ENCODE data around the gene VPS26A. TPM values are rescaled to one million over a fixed set of nuclear protein-coding genes. Genes with fewer than 3 reads are reported as not detected.

The VPS26A gene
- 10 to 100 TPM; 43.9 to 77.6 (median 54.8) TPM for total RNA-seq

DNA sequence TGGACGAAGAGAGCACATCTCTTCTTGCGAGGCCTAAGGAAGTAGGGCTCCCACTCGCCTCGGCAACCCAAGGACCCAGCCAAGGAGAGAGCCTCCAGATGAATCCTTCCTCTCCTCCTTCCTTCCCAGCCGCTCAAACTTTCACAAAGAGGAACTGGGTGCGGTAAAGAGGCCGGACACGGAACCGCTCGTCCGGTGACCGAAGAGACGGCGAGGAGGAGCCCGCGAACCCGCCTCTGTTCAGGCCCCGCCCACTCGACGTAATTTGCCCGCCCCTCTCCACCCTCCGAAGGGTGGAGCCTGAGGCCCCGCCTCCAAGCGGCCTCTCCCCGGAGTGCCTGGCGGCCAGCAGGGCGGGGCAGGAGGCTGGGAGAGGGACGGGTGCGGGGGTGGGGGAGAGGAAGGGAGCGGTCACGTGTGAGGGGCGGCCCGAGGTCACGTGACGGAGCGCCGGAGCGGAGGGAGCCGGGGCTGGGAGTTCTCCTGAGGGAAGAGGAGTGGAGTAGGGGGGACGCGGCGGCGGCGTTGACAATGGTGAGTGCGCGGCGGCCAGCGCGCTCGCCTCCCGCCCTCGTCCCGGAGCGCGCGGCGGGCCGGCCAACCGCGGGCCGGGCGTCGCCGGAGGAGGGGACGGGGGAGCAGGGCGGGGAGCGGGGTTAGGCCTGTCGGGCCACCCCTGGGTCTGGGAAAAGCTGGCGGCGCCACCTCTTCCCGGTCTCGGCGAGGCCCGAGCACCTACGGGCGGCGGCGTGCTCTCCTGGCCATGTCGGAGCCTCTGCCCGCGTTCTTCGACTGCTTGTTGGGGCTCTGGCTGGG is at the start of gene VPS26A:
Gene VPS26A, plus strand, starts transcription at position 432 of the 816 bp plus-strand sequence. Its CDS starts 100 bp downstream, at position 532.
- TF ChIP-seq, protein P1, sequence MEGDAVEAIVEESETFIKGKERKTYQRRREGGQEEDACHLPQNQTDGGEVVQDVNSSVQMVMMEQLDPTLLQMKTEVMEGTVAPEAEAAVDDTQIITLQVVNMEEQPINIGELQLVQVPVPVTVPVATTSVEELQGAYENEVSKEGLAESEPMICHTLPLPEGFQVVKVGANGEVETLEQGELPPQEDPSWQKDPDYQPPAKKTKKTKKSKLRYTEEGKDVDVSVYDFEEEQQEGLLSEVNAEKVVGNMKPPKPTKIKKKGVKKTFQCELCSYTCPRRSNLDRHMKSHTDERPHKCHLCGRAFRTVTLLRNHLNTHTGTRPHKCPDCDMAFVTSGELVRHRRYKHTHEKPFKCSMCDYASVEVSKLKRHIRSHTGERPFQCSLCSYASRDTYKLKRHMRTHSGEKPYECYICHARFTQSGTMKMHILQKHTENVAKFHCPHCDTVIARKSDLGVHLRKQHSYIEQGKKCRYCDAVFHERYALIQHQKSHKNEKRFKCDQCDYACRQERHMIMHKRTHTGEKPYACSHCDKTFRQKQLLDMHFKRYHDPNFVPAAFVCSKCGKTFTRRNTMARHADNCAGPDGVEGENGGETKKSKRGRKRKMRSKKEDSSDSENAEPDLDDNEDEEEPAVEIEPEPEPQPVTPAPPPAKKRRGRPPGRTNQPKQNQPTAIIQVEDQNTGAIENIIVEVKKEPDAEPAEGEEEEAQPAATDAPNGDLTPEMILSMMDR (IDR thresholded peaks at IDR 0.05; ENCODE audit: low read depth): no peak

DNA sequence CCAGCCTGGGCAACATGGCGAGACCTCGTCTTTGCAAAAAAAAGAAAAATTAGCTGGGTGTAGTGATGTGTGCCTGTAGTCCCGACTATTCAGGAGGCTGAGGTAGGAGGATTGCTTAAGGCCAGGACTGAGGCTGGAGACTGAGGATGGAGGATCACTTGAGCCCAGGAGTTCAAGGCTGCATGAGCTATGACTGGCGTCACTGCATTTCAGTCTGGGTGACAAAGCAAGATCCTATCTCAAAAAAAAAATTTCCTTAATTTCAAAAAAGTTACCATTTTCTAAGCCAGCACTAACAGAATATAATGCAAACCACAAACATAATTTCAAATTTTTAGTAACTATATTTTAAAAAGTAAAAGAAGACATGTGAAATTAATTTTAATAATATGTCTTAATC is 49.4 kb upstream of the VPS26A start:
- TF ChIP-seq, protein P1 (IDR thresholded peaks at IDR 0.05; ENCODE audit: low read depth): no peak

DNA sequence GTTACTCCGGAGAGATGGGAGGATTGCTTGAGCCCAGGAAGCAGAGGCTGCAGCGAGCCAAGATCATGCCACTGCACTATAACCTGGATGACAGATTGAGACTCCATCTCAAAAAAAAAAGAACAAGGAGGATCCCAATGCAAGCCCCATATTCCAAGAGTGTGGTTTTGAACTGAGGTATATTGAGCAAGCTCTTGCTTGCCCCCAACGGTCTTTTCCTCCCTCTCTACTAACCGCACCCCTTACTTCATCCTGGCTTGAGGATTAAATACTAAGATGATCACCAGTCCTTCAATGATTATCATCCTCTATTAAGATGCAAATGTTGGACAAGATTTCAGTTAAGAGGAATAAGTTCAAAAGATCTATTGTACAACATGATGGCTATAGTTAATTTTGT is 48.5 kb upstream of the VPS26A start:
- TF ChIP-seq, protein P1 (IDR thresholded peaks at IDR 0.05; ENCODE audit: low read depth): no peak

DNA sequence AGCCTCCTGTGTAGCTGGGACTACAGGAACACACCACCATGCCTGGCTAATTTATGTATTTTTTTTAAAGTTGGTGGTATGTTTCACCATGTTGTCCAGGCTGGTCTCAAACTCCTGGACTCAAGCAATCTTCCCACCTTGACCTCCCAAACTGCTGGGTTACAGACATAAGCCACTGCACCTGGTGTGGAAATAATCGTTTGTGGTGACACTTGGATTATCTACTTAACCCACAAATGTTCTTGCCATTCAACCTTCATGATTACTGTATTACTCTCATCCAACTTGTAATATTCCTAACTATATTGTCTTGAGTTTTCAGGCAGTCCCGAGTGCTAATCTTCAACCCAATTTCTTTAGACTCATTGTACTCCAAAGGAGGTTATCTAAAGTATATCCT is 45.7 kb upstream of the VPS26A start:
- TF ChIP-seq, protein P1 (IDR thresholded peaks at IDR 0.05; ENCODE audit: low read depth): no peak

DNA sequence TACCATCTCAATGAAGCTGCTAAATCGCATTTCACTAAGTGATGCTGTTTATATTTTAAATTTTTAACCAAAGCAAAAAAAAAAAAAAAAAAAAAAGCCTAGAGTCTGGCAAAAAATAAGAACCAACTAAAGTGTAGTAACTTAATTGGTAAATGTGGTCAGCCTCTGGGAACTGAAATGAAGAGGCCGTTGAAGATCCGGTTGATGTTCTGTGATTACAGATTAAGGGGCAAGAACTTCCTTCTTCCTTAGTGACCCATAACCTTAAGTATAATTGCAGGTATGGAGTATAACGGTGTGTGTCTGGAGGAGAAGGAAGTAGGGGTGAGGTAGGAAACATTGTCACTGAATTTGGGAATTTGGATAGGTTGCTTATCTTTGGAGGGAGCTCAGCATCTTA is 43.8 kb upstream of the VPS26A start:
- TF ChIP-seq, protein P1 (IDR thresholded peaks at IDR 0.05; ENCODE audit: low read depth): no peak

DNA sequence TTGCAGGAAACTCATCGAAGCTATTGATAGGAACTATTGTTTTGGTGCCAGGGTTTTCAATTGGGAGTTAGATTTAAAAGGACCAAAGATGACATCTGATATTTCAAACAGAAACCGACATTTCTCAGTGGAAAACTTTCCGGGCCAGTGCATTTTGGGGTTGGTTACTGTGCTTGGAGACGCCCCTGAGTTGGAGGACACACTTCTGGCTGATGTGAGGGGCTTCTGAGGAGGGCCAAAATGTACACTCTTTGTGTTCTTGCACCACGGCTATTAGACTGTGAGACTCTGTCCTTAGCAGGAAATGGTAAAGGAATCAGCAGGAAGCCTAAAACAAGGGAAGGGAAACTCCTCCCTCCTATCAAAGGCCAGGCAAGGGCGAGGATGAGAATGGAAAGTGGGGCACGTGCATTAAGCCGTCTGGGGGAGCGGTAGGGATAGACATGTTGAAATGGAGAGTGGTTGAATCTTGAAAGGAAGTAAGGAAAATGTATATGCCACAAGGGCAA is 37.9 kb upstream of the VPS26A start:
- TF ChIP-seq, protein P1 (IDR thresholded peaks at IDR 0.05; ENCODE audit: low read depth): no peak

DNA sequence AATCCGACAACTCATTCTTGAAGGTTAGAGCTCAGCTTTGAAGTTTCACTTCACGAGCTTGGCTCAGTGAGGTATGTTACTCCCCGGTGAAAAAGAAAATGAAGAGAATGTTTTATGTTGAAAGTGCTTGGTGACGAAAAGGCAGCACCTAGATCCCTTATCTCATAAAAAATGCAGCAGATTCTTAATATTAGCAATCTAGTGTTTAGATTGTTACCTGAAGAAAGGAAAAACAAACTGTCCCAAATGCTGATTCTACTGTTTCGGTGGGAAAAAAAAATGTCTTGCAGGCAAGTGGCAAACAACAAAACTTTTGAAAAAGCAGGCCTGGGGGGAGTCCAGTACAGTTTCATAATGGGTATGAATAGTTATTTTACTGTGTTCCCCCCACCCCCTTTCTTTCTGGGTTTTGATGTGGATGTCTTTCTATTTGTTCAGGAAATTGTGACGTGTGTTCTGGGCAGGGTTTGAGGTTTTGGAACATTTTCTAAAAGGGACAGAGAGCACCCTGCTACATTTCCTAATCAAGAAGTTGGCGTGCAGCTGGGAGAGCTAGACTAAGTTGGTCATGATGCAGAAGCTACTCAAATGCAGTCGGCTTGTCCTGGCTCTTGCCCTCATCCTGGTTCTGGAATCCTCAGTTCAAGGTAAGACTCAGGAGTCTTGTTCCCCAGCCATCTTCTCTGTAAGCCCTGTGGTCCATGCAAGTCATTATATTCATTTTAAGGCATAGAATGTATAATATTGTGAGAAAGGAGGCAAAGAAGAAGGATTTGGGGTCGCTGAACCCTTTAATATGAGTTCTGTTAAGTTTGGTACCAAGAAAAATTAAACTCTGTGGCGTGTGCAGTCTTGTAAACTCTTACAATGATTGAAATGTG is 36.1 kb upstream of the VPS26A start, which contains the start of gene SRGN:
Gene SRGN, plus strand, starts transcription at position 514 of the 881 bp plus-strand sequence. Its CDS starts 55 bp downstream, at position 569.
- TF ChIP-seq, protein P1 (IDR thresholded peaks at IDR 0.05; ENCODE audit: low read depth): no peak

Measured in subcutaneous adipose tissue (tissue), 4 donors.